Measurements from ENCODE around the gene LYPLA2. TPM values are rescaled to one million over a fixed set of nuclear protein-coding genes. Genes with fewer than 3 reads are reported as not detected.
A peak's percentile ranks its signal among the peaks of the same experiment; 100 is the strongest.

LYPLA2 gene
- total RNA-seq, 2 experiments from 2014 or later = 37.4 to 37.7 TPM

DNA sequence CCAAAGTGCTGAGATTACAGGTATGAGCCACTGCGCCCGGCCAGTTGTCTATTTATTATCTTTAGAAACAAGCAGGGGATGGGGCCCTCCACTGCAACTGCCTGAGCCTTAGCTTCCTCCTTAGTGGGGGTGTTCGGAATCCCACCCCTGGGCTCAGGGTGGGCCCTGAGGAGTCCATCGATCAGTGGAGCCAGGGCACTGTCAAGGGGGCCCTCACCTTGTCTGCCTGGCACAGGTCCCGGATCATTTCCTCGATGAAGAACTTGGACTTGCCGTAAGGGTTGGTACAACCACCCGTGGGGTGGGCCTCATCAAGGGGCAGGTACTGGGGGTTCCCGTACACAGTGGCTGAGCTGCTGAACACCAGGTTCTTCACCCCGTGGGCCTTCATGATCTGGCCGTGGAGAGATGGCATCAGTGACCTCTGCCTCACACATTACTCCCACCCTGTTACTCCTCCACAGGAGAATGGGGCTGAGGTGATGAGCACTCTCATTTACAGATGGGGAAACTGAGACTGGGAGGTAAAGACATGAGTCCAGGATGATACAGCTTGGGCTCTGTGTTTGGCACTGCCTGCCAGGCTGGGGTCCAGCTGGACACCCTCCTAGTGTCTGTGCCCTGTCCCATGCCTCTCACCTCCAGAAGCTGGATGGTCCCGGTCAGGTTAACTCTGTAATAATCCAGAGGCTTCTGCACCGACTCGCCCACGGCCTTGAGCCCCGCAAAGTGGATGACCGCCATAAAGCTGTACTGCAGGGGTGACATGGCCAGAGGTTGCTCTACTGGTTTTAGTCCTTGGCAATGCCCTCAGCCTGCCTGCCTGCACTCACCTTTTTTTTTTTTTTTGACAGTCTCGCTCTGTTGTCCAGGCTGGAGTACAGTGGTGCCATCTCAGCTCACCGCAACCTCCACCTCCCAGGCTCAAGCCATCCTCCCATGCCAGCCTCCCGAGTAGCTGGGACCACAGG is 6.8 kb downstream of the LYPLA2 start:
- Mint-ChIP-seq H3K4me3 (peak overlapping the region; percentile 51), H3K36me3 (ENCODE audit: low read depth) (peaks cover 20% of the 10 kb centered on the region), H3K27ac (no peak overlapping the region), H3K4me1 (ENCODE audit: low read depth) (peaks cover 18% of the 10 kb centered on the region), H3K9me3 (no peaks in the 10 kb centered on the region), H3K27me3 (no peaks in the 10 kb centered on the region)
- ChIA-PET POLR2A (interaction anchor here (2.0 kb wide), 1 partner anchor 19 kb away, joined by 16 read pairs; the partner anchor contains the start of gene PITHD1), CTCF (interaction anchor here (0.6 to 1.4 kb wide), 4 partner anchors 13 to 866 kb away, joined by 3 to 5 read pairs (median 4); no protein-coding TSS in a partner anchor)
- Histone ChIP-seq H3K27me3 (ENCODE audit: control insufficient read depth in 1 of 2, insufficient read depth in 2 of 2, low read length in 2 of 2) (no peaks in the 10 kb centered on the region), H3K4me1 (ENCODE audit: insufficient read depth, low read length) (peaks cover 35% of the 10 kb centered on the region), H3K4me3 (ENCODE audit: low read length) (no peak overlapping the region), H3K27ac (ENCODE audit: low read depth in 1 of 2, low read length in 2 of 2) (no peak overlapping the region), H3K9me3 (ENCODE audit: control insufficient read depth in 1 of 2, insufficient read depth in 1 of 2, low read length in 2 of 2) (no peaks in the 10 kb centered on the region), H3K36me3 (ENCODE audit: insufficient read depth, low read length) (peaks cover 33% of the 10 kb centered on the region)
- DNase-seq = no peak
- intact Hi-C loops (cut with DNase I, micrococcal nuclease) = loop anchor here in 1 of 2 experiments (10.0 kb wide), 1 partner anchor 1447 kb away; the partner anchor contains the start of gene RSRP1
- no peak for ATAC-seq (ENCODE audit: poor library complexity)
- TF ChIP-seq, protein P1, sequence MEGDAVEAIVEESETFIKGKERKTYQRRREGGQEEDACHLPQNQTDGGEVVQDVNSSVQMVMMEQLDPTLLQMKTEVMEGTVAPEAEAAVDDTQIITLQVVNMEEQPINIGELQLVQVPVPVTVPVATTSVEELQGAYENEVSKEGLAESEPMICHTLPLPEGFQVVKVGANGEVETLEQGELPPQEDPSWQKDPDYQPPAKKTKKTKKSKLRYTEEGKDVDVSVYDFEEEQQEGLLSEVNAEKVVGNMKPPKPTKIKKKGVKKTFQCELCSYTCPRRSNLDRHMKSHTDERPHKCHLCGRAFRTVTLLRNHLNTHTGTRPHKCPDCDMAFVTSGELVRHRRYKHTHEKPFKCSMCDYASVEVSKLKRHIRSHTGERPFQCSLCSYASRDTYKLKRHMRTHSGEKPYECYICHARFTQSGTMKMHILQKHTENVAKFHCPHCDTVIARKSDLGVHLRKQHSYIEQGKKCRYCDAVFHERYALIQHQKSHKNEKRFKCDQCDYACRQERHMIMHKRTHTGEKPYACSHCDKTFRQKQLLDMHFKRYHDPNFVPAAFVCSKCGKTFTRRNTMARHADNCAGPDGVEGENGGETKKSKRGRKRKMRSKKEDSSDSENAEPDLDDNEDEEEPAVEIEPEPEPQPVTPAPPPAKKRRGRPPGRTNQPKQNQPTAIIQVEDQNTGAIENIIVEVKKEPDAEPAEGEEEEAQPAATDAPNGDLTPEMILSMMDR (IDR thresholded peaks at IDR 0.05) = no peak

DNA sequence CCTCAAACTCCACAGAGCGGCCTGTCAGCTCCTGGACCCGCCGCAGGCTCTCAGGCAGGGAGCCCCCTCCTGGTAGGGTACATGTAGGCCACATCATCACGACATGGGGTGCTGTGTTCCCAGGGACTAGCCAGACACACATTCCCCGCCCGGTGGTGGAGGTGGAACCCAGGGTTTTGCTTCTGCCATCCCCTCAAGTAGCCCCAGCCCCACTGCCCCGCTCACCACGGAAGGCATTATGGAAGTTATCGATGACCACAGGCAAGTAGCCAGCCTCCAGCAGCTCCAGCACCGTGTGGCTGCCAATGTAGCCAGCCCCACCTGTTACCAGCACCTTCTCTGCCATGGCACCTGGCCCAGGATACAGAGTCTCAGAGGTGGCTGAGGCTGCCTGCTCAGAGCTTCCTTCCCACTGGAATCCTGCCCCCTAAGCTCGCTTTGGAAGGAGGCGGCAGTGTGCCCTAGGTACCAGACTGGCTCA is 7.8 kb downstream of the LYPLA2 start:
- TF ChIP-seq, protein P1 (IDR thresholded peaks at IDR 0.05) = no peak
- H3K9me3 ChIP-seq (ENCODE audit: control insufficient read depth in 1 of 2, insufficient read depth in 1 of 2, low read length in 2 of 2) = no peaks in the 10 kb centered on the region
- no peak for ATAC-seq (ENCODE audit: poor library complexity)
- peak overlapping the region; percentile 97 for H3K4me3 Mint-ChIP-seq
- ChIA-PET POLR2A (interaction anchor here (0.9 to 4.9 kb wide), 5 partner anchors 12 to 182 kb away, joined by 3 to 32 read pairs (median 6); partner anchors contain the start of genes ELOA, HMGCL, PITHD1 and SRSF10), CTCF (interaction anchor here (0.6 to 4.3 kb wide), 4 partner anchors 12 to 865 kb away, joined by 3 to 13 read pairs (median 4); no protein-coding TSS in a partner anchor)
- H3K27me3 Mint-ChIP-seq = no peaks in the 10 kb centered on the region
- H3K27me3 ChIP-seq (ENCODE audit: control insufficient read depth in 1 of 2, insufficient read depth in 2 of 2, low read length in 2 of 2) = no peaks in the 10 kb centered on the region
- H3K9me3 Mint-ChIP-seq = no peaks in the 10 kb centered on the region
- peaks cover 14% of the 10 kb centered on the region for H3K4me1 Mint-ChIP-seq (ENCODE audit: low read depth)
- peak overlapping the region in 1 of 2 donors; percentile 34 for H3K27ac ChIP-seq (ENCODE audit: low read depth in 1 of 2, low read length in 2 of 2)
- H3K4me1 ChIP-seq (ENCODE audit: insufficient read depth, low read length) = peaks cover 27% of the 10 kb centered on the region
- no peak overlapping the region for H3K4me3 ChIP-seq (ENCODE audit: low read length)
- H3K36me3 Mint-ChIP-seq (ENCODE audit: low read depth) = peaks cover 20% of the 10 kb centered on the region
- DNase-seq = peak in 1 of 14 experiments; percentile 53
- peaks cover 25% of the 10 kb centered on the region for H3K36me3 ChIP-seq (ENCODE audit: insufficient read depth, low read length)
- intact Hi-C loops (cut with DNase I, micrococcal nuclease) = loop anchor here in 1 of 2 experiments (10.0 kb wide), 1 partner anchor 1446 kb away; the partner anchor contains the start of gene RSRP1
- peak overlapping the region; percentile 72 for H3K27ac Mint-ChIP-seq

DNA sequence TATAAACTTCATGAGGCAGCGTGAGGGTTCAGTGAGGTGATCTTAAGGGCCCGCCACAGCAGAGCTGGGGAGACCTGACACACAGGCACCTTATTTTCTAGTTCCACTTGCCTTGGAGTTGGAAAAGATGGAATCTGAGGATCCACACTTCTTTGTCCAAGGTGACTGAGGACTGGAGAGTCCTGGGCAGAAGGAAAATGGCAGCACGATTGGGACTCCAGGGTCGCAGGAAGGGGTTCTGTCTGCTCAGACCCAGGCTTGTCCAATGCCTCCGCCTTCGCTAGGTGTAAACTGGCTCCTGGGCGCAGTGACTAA is 8.3 kb downstream of the LYPLA2 start:
- Histone ChIP-seq H3K4me3 (ENCODE audit: low read length) (peak overlapping the region; percentile 81), H3K27ac (ENCODE audit: low read depth in 1 of 2, low read length in 2 of 2) (peak overlapping the region in 1 of 2 donors; percentile 34), H3K36me3 (ENCODE audit: insufficient read depth, low read length) (peaks cover 25% of the 10 kb centered on the region), H3K9me3 (ENCODE audit: control insufficient read depth in 1 of 2, insufficient read depth in 1 of 2, low read length in 2 of 2) (no peaks in the 10 kb centered on the region), H3K27me3 (ENCODE audit: control insufficient read depth in 1 of 2, insufficient read depth in 2 of 2, low read length in 2 of 2) (no peaks in the 10 kb centered on the region), H3K4me1 (ENCODE audit: insufficient read depth, low read length) (peaks cover 27% of the 10 kb centered on the region)
- POLR2A ChIA-PET = interaction anchor here (0.9 to 4.9 kb wide), 6 partner anchors 8 to 181 kb away, joined by 3 to 40 read pairs (median 11); partner anchors contain the start of genes ELOA, HMGCL, LYPLA2 and PITHD1
- TF ChIP-seq, protein P1 (IDR thresholded peaks at IDR 0.05) = no peak
- no peak for DNase-seq
- Mint-ChIP-seq H3K27me3 (no peaks in the 10 kb centered on the region), H3K27ac (peak overlapping the region; percentile 72), H3K36me3 (ENCODE audit: low read depth) (peaks cover 20% of the 10 kb centered on the region), H3K4me3 (peak overlapping the region; percentile 97), H3K9me3 (no peaks in the 10 kb centered on the region), H3K4me1 (ENCODE audit: low read depth) (peaks cover 14% of the 10 kb centered on the region)
- ATAC-seq (ENCODE audit: poor library complexity) = no peak
- intact Hi-C loops (cut with DNase I, micrococcal nuclease) = loop anchor here in 1 of 2 experiments (10.0 kb wide), 1 partner anchor 1446 kb away; the partner anchor contains the start of gene RSRP1
- CTCF ChIA-PET = interaction anchor here (3.2 to 4.3 kb wide), 2 partner anchors 11 to 27 kb away, joined by 12 to 13 read pairs; no protein-coding TSS in a partner anchor
